ENCODE data around the gene TM7SF2.
A peak's percentile ranks its signal among the peaks of the same experiment; 100 is the strongest.

TM7SF2 gene

DNA sequence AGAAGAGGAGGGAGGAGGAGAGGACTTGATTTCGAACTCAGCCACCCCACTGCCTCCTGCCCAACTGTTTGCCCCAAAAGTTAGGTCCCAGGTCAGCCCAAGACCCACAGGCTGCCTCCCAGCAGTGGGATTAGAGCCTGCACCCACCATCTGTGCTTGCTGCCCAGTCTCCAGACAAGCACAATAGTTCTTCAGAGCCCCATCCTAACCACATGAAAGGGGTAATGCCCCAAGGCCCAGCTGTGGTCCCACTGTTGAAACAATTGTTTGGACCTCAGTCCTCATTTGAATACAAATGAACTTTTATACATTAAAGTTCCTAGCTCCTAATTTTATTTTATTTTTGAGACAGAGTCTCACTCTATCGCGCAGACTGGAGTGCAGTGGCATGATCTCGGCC is 21.0 kb upstream of the TM7SF2 start:
- no peak for DNase-seq

DNA sequence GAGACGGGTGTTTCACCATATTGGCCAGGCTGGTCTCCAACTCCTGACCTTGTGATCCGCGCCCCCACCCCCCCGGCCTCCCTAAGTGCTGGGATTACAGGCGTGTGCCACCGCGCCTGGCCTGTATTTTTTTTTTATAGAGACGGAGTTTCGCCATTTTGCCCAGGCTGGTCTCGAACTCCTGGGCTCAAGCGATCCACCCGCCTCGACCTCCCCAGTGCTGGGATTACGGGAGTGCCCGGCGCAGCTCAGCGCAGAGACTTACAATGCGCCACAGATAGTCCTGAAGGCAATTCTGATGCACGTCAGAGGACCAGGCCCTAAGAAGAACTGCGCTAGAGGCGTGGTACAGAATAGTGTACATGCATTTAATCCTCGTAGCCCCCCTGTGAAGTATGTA is 16.2 kb upstream of the TM7SF2 start:
- DNase-seq = no peak

DNA sequence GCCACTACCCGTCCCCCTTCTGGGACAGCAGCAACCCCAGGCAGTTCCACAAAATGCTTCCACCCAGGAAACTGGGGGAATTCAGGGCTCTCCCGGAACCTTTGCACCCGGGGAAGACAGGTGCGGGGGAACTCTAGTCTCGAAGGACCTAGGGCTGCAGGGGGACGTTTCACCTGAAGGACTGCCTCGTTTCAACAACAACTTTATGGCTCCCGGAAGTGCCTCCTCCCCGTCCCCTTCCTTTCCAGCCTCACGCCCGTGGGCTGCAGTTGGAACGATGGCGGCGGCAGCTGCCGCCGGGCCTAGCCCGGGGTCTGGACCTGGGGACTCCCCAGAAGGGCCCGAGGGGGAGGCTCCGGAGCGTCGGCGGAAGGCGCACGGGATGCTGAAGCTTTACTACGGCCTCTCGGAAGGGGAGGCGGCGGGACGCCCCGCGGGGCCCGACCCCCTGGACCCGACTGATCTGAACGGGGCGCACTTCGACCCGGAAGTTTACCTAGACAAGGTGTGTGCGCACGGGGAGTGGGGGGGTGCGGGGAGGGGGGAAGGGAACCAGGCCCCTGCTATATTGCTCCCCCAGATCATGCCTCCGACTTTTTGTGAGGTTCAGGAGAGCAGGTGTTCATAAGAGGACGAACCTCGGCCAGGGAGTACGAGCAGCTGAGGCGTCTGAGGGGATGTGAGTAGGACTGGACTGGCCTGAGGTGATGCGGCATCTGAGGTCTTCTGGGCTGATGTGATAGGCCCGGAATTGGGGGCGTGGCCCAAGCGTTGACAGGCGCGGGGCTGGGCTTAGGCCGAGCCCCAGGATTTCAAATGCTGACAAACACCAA is 15.5 kb upstream of the TM7SF2 start, which contains the start of gene VPS51:
Gene VPS51, plus strand, starts transcription at position 241 of the 833 bp plus-strand sequence. Its CDS starts 37 bp downstream, at position 278.
- peak; percentile 79 to 82 for DNase-seq

DNA sequence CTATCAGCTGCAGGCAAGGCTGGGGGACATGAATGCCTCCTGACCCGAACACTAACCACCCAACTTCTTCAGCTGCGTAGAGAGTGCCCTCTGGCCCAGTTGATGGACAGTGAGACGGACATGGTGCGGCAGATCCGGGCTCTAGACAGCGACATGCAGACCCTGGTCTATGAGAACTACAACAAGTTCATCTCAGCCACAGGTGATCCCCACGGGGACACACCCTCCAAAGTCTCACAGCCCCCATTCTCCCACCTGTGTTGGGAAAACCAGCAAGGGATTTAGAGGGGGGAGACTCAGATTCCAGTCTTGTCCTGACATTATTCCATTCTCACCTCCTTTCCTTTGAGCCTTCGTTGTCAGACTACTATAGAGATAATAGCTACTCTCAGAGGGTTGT is 14.7 kb upstream of the TM7SF2 start:
- no peak for DNase-seq

DNA sequence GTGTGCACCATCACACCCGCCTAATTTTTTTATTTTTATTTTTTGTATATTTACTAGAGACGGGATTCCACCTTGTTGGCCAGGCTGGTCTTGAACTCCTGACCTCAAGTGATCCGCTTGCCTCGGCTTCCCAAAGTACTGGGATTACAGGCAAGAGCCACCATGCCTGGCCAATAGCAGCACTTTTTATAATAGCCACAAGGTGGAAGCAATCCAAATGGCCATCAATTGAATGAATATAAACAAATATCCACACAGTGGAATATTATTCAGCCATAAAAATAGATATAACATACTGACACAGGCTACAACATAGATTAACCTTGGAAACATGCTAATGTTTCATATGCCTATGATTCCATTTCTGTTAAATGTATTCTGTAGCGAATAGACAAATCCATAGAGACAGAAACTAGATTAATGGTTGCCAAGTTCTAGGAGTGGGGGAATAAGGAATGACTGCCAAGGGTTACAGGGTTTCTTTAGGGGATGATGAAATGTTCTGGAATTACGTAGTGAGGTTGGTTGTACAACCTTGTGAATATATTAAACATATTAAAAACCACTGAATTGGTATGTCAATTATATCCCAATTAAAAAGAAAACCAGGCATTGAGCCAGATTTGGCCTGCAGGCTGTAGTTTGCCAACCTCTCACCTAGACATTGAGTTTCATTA is 10.9 kb upstream of the TM7SF2 start:
- no peak for DNase-seq

DNA sequence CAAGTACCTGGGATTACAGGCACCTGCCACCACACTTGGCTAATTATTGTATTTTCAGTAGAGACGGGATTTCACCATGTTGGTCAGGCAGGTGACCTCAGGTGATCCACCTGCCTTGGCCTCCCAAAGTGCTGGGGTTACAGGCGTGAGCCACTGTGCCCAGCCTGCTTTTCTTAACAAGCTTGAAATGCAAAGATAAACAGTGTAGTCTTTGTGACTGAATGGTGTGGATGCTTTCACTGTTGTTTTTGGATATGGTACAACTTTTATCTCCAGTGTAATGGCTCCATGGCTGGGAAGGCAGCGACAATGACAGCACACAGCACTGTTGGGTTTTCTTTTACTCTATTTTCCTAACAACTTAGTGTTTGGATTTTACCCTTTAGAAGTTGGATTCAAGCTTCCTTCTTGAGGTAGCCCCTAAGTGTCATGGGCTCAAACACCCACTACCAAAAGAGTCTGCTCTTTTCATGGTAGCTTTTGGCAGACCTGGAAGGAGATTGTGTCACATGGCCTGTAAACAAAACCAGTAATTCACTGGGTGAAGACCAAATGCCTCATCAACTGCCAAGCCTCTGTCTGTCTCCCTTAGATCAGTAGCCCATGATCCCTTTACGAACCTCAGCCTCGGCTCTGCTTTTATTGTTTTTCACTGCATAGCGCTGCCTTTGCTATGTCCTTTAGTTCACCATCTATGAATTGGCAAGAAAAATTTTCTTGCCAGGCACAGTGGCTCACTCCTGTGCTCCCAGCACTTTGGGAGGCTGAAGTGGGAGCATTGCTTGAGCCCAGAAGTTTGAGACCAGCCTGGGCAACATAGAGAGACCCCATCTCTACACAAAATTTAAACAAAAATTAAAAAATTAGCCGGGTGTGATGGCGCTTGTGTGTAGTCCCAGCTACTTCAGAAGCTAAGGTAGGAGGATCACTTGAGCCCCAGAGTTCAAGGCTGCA is 9.3 kb upstream of the TM7SF2 start:
- DNase-seq = no peak

DNA sequence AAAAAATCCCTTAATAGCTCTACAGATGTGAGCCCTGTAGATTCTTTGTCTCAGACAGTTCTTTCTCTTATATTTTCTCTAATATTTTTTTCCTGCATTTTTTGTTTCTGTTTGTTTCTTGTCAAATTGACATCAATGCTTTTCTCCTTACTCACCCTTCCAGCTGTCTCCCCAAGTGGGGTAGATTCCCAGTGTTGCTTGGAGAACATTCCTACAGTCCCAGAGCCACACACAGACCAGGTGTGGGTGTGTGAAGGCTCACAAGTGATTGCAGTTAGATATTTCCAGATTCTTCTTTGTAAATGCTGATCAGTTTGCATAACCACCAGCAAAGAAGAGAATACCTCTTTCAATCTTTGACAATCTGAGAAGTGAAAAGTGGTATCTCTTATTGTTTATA is 8.2 kb upstream of the TM7SF2 start:
- DNase-seq = no peak

DNA sequence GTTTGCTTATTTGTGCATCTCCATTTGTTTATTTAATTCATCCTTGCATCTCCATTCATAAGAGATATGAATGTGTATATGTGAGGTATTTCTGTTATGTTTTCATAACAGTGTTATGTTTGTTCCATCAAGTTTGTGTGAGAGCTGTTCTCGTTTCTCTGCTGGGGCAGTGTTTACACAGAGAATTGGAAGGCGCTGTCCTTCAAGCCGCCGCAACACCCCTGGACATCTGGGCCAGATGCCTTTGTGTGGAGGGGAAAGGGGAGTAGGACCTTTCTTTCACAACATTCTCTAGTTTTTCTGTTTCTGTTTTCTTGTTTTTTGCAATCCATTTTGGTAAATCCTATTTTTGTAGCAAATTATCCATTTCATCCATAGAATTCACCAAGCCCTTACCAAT is 7.0 kb upstream of the TM7SF2 start:
- no peak for DNase-seq

DNA sequence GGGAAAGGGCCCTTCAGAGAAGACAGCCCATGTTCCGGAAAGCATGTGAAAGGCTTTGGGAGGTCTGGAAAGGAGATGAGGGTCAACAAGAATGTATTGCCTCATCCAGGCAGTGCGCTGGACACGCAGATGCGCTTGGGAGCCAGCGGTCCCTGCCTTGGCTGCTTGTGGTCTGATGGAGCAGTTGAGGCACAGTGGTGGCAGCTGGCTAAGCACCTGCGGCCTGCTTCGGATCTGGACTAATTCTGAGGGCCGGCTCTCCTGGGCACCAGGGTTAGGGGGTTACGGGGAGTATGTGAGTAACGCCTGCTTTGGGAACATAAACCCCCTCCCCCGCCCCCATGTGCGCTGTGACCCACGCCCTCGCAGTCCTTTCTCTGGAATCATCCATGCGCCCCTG is 4.6 kb upstream of the TM7SF2 start:
- DNase-seq = no peak

DNA sequence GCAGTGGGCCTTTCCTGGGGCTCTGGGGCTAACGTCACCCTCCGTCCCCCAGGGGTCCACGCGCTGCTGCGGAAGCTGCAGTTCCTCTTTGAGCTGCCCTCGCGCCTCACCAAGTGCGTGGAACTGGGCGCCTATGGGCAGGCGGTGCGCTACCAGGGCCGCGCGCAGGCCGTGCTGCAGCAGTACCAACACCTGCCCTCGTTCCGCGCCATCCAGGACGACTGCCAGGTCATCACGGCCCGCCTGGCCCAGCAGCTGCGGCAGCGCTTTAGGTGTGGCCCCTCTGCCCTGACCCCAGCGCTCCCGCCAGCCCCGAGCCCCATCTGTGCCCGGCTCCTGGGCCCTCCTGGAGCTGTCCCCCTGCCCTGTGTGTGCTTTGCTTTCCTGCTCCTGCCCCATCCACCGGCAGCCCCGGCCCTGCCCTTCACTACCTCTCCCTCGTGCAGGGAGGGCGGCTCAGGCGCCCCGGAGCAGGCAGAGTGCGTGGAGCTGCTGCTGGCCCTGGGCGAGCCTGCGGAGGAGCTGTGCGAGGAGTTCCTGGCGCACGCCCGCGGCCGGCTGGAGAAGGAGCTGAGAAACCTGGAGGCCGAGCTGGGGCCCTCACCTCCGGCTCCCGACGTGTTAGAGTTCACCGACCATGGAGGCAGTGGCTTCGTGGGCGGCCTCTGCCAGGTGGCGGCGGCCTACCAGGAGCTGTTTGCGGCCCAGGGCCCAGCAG is 3.8 kb upstream of the TM7SF2 start:
- no peak for DNase-seq

DNA sequence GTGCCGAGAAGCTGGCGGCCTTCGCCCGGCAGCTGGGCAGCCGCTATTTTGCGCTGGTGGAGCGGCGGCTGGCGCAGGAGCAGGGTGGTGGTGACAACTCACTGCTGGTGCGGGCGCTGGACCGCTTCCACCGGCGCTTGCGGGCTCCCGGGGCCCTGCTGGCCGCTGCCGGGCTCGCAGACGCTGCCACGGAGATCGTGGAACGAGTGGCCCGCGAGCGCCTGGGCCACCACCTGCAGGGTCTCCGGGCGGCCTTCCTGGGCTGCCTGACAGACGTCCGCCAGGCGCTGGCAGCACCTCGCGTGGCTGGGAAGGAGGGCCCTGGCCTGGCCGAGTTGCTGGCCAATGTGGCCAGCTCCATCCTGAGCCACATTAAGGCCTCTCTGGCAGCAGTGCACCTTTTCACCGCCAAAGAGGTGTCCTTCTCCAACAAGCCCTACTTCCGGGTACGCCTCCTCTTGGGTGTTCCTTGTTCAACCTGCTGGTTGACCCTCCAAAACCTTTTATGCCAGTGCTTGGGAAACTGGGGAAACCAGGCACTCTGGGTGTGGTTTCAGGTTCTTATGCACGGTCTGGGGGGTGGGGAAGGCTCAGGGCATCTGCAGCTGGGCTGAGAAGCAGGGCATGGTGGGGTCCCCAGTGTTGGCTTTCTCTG is 3.1 kb upstream of the TM7SF2 start:
- no peak for DNase-seq

DNA sequence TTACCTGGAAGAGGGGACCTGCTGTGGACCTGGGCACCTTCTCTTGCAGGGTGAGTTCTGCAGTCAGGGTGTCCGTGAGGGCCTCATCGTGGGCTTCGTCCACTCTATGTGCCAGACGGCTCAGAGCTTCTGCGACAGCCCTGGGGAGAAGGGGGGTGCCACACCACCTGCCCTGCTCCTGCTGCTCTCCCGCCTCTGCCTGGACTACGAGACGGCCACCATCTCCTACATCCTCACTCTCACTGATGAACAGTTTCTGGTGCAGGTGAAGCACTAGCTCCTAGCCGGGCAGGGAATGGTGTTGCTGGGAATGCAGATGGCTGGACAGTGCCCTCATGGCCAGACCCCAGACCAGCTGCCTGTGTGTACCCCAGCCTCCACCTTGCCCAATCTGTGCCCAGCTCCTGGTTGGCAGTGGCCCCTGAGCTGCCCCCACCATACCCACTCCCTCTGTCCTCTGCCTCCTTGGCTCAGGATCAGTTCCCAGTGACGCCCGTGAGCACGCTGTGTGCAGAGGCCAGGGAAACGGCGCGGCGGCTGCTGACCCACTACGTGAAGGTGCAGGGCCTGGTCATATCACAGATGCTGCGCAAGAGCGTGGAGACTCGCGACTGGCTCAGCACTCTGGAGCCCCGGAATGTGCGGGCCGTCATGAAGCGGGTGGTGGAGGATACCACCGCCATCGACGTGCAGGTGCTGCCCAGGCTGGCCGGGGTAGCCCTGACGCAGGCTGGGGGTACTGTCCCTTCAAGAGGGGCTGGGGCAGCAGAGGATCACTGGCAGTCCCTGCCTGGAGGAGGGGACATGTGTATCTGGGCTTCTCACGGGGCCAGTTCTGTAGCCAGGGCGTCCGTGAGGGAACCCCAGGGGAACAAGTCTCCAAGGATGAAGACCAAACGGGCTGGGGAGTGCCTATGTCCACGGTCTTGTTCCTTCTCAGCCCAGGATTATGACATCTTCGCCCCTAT is 2.2 kb upstream of the TM7SF2 start:
- no peak for DNase-seq

DNA sequence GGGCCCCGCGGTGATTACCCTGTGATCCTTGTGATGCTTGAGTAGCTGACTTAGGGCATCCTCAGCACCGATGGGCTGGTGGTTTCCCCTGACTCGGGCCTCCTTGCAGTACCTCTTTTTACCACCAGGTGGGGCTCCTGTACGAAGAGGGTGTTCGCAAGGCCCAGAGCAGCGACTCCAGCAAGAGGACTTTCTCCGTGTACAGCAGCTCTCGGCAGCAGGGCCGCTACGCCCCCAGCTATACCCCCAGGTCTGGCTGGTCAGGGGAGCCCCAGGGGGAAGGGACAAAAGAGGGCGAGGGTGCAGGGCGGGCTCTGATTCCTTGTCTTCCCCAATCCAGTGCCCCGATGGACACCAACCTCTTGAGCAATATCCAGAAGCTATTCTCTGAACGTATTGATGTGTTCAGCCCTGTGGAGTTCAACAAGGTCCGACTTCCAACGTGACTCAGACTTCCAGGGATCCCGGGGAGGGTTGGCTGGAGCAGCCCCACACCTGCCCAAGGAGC is 1.3 kb upstream of the TM7SF2 start:
- peak; percentile 94 to 98 for DNase-seq

DNA sequence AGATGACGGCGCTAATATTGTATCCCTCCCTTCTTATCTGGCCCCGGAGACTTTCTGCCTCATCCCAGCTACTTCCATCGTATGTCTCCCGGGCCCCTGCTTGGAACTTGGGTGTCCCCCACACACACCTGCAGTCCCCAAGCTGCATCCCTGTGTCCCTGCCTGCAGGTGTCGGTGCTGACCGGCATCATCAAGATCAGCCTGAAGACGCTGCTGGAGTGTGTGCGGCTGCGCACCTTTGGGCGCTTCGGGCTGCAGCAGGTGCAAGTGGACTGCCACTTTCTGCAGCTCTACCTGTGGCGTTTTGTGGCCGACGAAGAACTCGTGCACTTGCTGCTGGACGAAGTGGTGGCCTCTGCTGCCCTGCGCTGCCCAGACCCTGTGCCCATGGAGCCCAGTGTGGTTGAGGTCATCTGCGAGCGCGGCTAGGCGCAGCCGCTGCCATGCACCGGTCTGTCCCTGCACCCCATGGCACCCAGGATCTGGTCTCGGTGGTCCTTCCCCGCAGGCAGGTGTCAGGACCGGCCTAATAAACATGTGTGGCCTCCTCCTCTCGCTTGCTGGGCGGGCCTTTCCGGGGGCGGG is 421 bp upstream of the TM7SF2 start:
- DNase-seq = no peak

DNA sequence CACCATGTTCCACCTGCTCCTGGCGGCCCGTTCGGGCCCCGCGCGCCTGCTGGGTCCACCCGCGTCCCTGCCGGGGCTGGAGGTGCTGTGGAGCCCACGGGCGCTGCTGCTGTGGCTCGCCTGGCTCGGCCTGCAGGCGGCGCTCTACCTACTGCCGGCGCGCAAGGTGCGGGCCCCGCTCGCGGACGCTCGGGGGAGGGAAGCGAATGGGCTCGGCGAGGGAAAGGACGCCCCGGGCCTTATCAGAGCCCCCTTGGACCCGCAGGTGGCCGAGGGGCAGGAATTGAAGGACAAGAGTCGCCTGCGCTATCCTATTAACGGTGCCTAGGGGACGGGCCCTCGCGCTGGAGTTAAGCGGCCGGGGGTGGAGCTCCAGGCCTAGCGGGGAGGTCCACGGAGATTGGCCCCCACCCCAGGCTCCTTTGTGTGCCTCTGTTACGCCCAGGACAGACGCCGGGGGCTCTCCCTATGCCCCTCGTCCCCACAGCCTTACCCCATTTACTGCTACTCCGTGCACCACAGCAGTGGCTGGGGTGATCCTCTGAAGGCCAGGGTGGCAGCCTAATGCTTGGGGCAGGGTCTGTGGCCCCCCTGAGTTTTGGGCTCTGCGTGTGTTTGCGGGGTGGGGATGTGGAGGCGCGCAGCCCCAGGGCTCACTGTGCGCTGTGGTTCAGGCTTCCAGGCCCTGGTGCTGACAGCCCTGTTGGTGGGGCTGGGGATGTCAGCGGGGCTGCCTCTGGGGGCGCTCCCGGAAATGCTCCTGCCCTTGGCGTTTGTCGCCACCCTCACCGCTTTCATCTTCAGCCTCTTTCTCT is 1.1 kb downstream of the TM7SF2 start:
- DNase-seq = peak; percentile 65 to 72

DNA sequence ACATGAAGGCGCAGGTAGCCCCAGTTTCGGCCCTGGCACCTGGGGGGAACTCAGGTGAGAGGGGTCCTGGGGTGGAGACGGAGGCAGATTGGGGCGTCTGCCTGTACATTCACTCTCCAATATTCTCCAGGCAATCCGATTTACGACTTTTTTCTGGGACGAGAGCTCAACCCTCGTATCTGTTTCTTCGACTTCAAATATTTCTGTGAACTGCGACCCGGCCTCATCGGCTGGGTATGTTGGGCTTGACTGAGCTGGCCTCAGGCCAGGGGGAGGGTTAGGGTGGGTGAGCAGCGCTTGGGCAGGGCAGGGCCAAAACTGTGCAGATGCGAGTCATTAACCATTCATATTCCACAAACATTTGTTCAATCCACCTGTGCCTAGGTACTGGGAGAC is 1.7 kb downstream of the TM7SF2 start:
- DNase-seq = no peak

DNA sequence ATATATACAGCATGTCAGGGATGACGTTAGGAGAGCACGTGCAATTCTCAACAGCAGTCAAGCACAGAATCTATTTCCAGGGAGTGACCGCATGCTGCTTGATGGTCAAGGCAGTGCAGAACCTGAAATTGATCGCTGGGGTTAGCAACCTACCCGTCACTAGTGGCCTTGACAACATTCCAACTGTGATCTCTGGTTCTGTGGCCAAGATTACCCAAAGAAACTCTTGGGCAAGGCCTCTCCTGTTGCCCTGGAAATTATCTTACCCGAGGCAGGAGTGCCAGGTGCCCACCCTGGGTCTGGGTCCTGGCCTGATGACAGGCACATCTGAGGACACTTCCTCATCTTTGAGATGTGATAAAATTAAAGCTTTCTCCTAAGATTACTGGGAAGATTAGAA is 2.2 kb downstream of the TM7SF2 start:
- DNase-seq = no peak

DNA sequence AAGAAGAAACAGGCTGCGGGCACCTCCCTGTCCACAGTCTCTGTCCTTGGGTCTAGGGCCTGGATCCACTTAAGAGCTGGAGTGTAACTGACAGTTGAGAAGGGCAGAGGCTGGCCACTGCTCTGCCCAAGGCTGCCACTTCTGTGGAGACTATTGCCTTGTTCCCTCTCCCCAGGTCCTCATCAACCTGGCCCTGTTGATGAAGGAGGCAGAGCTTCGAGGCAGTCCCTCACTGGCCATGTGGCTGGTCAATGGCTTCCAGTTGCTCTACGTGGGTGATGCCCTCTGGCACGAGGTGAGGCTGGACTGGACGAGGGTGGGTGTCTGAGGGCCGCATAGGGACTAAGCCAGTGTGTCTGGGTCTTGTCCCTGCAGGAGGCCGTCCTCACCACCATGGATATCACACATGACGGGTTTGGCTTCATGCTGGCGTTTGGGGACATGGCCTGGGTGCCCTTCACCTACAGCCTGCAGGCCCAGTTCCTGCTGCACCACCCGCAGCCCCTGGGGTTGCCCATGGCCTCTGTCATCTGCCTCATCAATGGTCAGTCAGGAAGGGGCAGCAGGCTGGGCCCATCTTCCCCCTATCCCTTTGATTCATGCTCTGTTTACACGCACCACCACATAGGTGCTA is 3.0 kb downstream of the TM7SF2 start:
- DNase-seq = no peak
